Measurements from ENCODE around the gene EHD3. TPM values are rescaled to one million over a fixed set of nuclear protein-coding genes. Genes with fewer than 3 reads are reported as not detected.

The EHD3 gene
- total and polyA plus RNA-seq, 2 of the 13 experiments (the other 11 are each of a cell fraction or from before 2014, with no cell fraction given), result 0.20 to 0.69 TPM

DNA sequence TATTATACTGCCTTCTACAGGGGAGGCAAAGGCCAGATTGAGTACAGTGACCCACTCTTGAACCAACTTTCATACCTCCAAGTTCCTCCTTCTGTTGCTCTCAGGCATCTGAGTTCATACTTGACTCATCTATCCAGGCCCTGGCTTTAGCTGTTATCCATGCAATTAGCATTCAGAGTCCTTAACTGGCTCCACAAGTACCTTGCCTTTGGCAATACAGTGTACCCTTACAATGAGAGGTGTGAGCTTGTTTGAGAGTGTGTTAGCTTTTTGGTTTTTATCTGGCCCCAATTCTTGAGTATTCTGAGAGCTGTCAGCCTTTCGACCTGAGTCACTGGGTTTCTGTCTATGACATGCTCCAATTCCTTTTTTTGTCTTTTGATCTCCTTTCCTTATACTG, 60.2 kb downstream of the EHD3 start (continued):
- TF ChIP-seq, protein P1, sequence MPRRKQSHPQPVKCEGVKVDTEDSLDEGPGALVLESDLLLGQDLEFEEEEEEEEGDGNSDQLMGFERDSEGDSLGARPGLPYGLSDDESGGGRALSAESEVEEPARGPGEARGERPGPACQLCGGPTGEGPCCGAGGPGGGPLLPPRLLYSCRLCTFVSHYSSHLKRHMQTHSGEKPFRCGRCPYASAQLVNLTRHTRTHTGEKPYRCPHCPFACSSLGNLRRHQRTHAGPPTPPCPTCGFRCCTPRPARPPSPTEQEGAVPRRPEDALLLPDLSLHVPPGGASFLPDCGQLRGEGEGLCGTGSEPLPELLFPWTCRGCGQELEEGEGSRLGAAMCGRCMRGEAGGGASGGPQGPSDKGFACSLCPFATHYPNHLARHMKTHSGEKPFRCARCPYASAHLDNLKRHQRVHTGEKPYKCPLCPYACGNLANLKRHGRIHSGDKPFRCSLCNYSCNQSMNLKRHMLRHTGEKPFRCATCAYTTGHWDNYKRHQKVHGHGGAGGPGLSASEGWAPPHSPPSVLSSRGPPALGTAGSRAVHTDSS (CRISPR knock-in tag; conservative IDR thresholded peaks at IDR 0.05), result no peak

GRCh38 chr2:31296641-31297287, 62.8 kb downstream of the EHD3 start:
- no peak overlapping the region for H3K9ac ChIP-seq (ENCODE audit: insufficient read depth, low read depth, low read length)
- DNase-seq (ENCODE audit: low spot score) (no peak), FAIRE-seq (no peak), ATAC-seq (no peak)
- H3K27ac ChIP-seq (ENCODE audit: extremely low read length, insufficient read depth, low read length), result no peak overlapping the region
- no peaks in the 10 kb centered on the region for H3K27me3 ChIP-seq (ENCODE audit: control insufficient read depth in 1 of 2, insufficient read depth in 2 of 2, low read length in 2 of 2)
- H3K36me3 ChIP-seq (replicated peaks in 1 of 2; ENCODE audit: control insufficient read depth in 1 of 2, insufficient read depth in 2 of 2, low read length in 2 of 2), result no peaks in the 10 kb centered on the region
- CTCF ChIA-PET (ENCODE audit: low intra/inter-chr PET ratio, low total read pairs), result no interaction called here
- POLR2A ChIA-PET, result no interaction called here
- H2AFZ ChIP-seq (ENCODE audit: low read length), result no peak overlapping the region
- no peaks in the 10 kb centered on the region for H4K20me1 ChIP-seq (ENCODE audit: insufficient read depth, low read length)
- no peaks in the 10 kb centered on the region for H3K79me2 ChIP-seq (ENCODE audit: insufficient read depth, low read length)
- WGBS (ENCODE audit: low lambda C conversion rate), result 4% methylated on average over 8 of the region's 8 CpGs
- no peak overlapping the region for H3K4me2 ChIP-seq (ENCODE audit: low read depth, low read length)
- no peaks in the 10 kb centered on the region for H3K9me3 ChIP-seq (ENCODE audit: low read length)
- intact Hi-C loops (cut with micrococcal nuclease; ENCODE audit: unreplicated experiment) (no loop called here), in situ Hi-C loops (cut with HindIII; ENCODE audit: extremely low pct_ligation_motif_present, low pct_unique_long_range_greater_than_20kb) (no loop called here)
- BruUV-seq (replicated peaks), result no TSS peak
- H3K4me3 ChIP-seq (replicated peaks in 1 of 3; ENCODE audit: insufficient read depth in 1 of 3, low read depth in 2 of 3, low read length in 3 of 3), result no peak overlapping the region
- no peaks in the 10 kb centered on the region for H3K4me1 ChIP-seq (ENCODE audit: insufficient read depth, low read length)
- TF ChIP-seq ATF5 (CRISPR knock-in tag; IDR thresholded peaks at IDR 0.05; ENCODE audit: low read depth), result no peak
- TF ChIP-seq, protein P2, sequence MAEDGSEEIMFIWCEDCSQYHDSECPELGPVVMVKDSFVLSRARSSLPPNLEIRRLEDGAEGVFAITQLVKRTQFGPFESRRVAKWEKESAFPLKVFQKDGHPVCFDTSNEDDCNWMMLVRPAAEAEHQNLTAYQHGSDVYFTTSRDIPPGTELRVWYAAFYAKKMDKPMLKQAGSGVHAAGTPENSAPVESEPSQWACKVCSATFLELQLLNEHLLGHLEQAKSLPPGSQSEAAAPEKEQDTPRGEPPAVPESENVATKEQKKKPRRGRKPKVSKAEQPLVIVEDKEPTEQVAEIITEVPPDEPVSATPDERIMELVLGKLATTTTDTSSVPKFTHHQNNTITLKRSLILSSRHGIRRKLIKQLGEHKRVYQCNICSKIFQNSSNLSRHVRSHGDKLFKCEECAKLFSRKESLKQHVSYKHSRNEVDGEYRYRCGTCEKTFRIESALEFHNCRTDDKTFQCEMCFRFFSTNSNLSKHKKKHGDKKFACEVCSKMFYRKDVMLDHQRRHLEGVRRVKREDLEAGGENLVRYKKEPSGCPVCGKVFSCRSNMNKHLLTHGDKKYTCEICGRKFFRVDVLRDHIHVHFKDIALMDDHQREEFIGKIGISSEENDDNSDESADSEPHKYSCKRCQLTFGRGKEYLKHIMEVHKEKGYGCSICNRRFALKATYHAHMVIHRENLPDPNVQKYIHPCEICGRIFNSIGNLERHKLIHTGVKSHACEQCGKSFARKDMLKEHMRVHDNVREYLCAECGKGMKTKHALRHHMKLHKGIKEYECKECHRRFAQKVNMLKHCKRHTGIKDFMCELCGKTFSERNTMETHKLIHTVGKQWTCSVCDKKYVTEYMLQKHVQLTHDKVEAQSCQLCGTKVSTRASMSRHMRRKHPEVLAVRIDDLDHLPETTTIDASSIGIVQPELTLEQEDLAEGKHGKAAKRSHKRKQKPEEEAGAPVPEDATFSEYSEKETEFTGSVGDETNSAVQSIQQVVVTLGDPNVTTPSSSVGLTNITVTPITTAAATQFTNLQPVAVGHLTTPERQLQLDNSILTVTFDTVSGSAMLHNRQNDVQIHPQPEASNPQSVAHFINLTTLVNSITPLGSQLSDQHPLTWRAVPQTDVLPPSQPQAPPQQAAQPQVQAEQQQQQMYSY (CRISPR knock-in tag; IDR thresholded peaks at IDR 0.05), result no peak
- no peak for TF ChIP-seq HIVEP1 (CRISPR knock-in tag; IDR thresholded peaks at IDR 0.05)
- no peak for TF ChIP-seq HMGXB3 (CRISPR knock-in tag; IDR thresholded peaks at IDR 0.05; ENCODE audit: borderline replicate concordance)
- no peak for TF ChIP-seq ZMAT3 (CRISPR knock-in tag; conservative IDR thresholded peaks at IDR 0.05)
- TF ChIP-seq TRAFD1 (CRISPR knock-in tag; IDR thresholded peaks at IDR 0.05; ENCODE audit: borderline replicate concordance), result no peak
- no peak for TF ChIP-seq ZNF205 (CRISPR knock-in tag; IDR thresholded peaks at IDR 0.05)
- TF ChIP-seq SNAPC5 (CRISPR knock-in tag; IDR thresholded peaks at IDR 0.05; ENCODE audit: borderline replicate concordance), result no peak

All from HepG2 (cell line).